ENCODE data around the gene RTN4.

RTN4 gene

DNA sequence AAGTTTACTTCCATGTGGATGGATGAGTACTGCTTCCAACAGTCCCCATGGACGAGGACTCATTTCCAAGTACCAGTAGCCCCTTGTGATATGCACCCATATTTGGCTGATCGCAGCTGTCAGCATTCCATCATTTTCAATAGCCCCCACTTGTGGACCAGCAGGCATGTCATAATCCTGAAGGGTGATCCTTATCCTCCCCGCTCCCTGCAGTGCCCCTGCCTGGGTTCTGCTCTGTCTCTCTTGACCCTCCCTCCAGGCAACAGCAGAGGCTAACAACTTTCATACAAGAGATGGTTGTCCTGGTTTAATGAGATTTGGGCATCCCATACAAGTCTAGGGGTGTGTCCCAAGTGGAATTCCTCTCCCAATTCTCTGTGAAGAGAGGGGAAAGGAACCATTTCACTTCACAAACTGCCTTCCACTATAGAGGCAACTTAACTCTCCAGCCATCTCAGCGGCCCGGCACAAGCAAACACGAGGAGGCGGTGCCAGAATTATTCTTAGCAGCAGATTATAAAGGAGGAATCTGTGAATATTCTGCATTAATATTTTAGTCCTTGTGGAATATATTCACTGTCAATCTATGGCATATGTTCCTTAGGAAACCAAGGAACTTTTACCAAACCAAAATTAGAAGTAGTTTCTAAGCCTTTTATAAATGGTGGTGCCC, 110.7 kb downstream of the RTN4 start:
- no peak for TF ChIP-seq CTCF (IDR thresholded peaks at IDR 0.05; ENCODE audit: control insufficient read depth, insufficient read depth, low read depth, low read length, missing control alignments)
- no peak overlapping the region for H3K4me3 ChIP-seq (ENCODE audit: control insufficient read depth, low read depth, low read length)
- no peak for DNase-seq (ENCODE audit: low read depth)

GRCh38 chr2:54936766-54937165, 113.5 kb downstream of the RTN4 start:
- H3K4me3 ChIP-seq (ENCODE audit: control insufficient read depth, low read depth, low read length): no peak overlapping the region
- DNase-seq (ENCODE audit: low read depth): no peak
- TF ChIP-seq CTCF (IDR thresholded peaks at IDR 0.05; ENCODE audit: control insufficient read depth, insufficient read depth, low read depth, low read length, missing control alignments): no peak

DNA sequence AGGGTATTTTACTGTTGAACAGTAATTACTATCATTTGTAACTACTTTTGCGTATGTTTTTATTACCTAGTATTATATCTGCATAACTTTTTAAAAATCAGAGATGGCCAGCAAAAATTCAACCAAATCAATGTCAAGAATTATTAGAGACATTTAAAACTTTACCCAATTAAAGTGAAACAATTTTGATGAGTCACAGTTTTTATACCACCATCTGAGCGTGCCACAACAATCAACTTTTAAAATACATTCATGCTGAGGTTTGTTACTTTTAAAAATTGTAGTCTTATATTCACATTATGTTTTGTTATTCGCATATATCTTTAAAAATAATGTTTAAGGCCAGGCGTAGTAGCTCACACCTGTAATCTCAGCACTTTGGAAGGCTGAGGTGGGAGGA, 114.9 kb downstream of the RTN4 start:
- no peak for TF ChIP-seq CTCF (IDR thresholded peaks at IDR 0.05; ENCODE audit: control insufficient read depth, insufficient read depth, low read depth, low read length, missing control alignments)
- no peak for DNase-seq (ENCODE audit: low read depth)

DNA sequence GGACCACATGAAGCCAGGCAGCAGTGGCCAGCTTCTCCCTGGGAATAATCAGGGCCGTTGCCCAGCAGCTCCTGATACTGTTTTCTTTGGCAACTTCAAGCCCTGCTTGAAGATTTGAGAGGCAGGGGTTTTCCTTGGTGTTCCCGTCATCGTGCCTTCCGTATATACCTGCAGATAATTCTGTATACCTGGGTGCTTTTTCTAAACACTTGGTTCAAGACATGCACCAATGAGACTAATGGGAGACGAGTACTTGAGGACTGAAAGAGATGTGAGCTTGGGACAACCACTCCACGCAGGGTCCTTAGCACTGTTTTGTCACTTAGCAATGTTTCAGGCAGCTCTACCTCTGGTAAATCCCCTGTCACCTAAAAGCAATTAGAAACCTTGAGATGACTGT, 118.8 kb downstream of the RTN4 start:
- DNase-seq (ENCODE audit: low read depth): no peak
- H3K4me3 ChIP-seq (ENCODE audit: control insufficient read depth, low read depth, low read length): no peak overlapping the region
- no peak for TF ChIP-seq CTCF (IDR thresholded peaks at IDR 0.05; ENCODE audit: control insufficient read depth, insufficient read depth, low read depth, low read length, missing control alignments)

More for the DNA sequence above, 114.9 kb downstream of the RTN4 start:
- no peak overlapping the region for H3K4me3 ChIP-seq (ENCODE audit: control insufficient read depth, low read depth, low read length)

- no peak for DNase-seq (ENCODE audit: low read depth)
- TF ChIP-seq CTCF (IDR thresholded peaks at IDR 0.05; ENCODE audit: control insufficient read depth, insufficient read depth, low read depth, low read length, missing control alignments): no peak
- no peak overlapping the region for H3K4me3 ChIP-seq (ENCODE audit: control insufficient read depth, low read depth, low read length)
These were observed 121.5 kb downstream of the RTN4 start for GRCh38 chr2:54928719-54929118.

DNA sequence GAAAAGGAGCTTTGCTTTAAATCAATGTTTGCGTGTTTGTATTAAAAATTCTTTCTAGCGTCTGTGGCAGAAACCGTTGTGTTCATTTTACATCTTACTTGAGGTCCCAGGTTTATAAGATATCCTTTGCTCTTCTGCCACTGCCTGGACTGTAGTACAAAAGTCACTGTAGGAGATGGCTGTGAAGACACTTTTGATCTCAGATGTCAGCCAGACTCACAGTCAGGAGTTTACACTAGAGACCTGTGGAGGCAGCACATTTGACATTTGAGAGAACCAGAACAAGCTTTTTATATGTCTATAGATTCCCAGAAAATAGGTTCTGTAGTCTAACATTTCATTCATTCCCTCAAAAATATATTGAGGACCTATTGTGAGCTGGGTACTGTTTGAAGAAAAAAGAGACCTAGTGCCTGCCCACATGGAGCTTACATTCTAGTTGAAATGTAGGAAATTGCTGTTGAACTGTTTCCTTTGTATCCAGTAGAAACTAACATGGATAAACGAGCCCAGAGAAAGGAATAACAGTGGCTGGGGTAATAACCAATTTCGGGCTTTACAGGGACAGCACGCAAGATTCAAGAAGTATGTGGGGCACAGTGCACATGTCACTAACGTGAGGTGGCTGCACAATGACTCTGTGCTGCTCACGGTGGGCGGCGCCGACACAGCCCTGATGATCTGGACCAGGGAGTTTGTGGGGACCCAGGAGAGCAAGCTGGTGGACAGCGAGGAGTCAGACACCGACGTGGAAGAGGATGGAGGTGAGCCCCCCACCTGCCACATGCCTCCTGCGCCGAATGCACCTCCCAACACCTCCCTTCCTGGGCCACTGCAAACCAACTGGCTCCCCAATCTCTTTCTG, 122.3 kb downstream of the RTN4 start:
- no peak for DNase-seq (ENCODE audit: low read depth)
- H3K4me3 ChIP-seq (ENCODE audit: control insufficient read depth, low read depth, low read length): no peak overlapping the region
- TF ChIP-seq CTCF (IDR thresholded peaks at IDR 0.05; ENCODE audit: control insufficient read depth, insufficient read depth, low read depth, low read length, missing control alignments): no peak

Data from AG09309 (cell line).